ENCODE results near the gene JOSD2. TPM values are rescaled to one million over a fixed set of nuclear protein-coding genes. Genes with fewer than 3 reads are reported as not detected.

Gene JOSD2
- total RNA-seq, 1 experiment from 2014 or later: 27.9 TPM

GRCh38 chr19:50517704-50518075 is 6.7 kb upstream of the JOSD2 start:
- Mint-ChIP-seq H3K9me3 (ENCODE audit: unreplicated experiment) (no peaks in the 10 kb centered on the region), H3K27ac (ENCODE audit: unreplicated experiment) (no peak overlapping the region), H3K36me3 (ENCODE audit: insufficient read depth, unreplicated experiment) (no peaks in the 10 kb centered on the region), H3K27me3 (ENCODE audit: insufficient read depth, unreplicated experiment) (no peaks in the 10 kb centered on the region), H3K4me3 (ENCODE audit: unreplicated experiment) (no peak overlapping the region), H3K4me1 (ENCODE audit: low read depth, unreplicated experiment) (no peaks in the 10 kb centered on the region)
- no peak for DNase-seq
- Histone ChIP-seq H3K4me3 (ENCODE audit: low read depth, low read length) (no peak overlapping the region), H3K9me3 (no peaks in the 10 kb centered on the region), H3K27me3 (replicated peaks; ENCODE audit: control insufficient read depth, insufficient read depth, low read length) (no peaks in the 10 kb centered on the region), H3K36me3 (ENCODE audit: control insufficient read depth, insufficient read depth, low read length) (no peaks in the 10 kb centered on the region), H3K4me1 (no peaks in the 10 kb centered on the region)
- intact Hi-C loops (cut with micrococcal nuclease; ENCODE audit: unreplicated experiment): no loop called here
- no peak for TF ChIP-seq CTCF (IDR thresholded peaks at IDR 0.05; ENCODE audit: insufficient read depth in 1 of 2, low read depth in 1 of 2, low read length in 1 of 2, severe bottlenecking in 1 of 2, unreplicated experiment in 1 of 2)
- BruUV-seq (replicated peaks): no TSS peak
- POLR2A ChIA-PET: no interaction called here
- CTCF ChIA-PET: no interaction called here

GRCh38 chr19:50516964-50517703 is 6.1 kb upstream of the JOSD2 start:
- H3K27me3 Mint-ChIP-seq (ENCODE audit: insufficient read depth, unreplicated experiment): no peaks in the 10 kb centered on the region
- DNase-seq: no peak
- Histone ChIP-seq H3K9me3 (no peaks in the 10 kb centered on the region), H3K36me3 (ENCODE audit: control insufficient read depth, insufficient read depth, low read length) (no peaks in the 10 kb centered on the region), H3K27me3 (replicated peaks; ENCODE audit: control insufficient read depth, insufficient read depth, low read length) (no peaks in the 10 kb centered on the region), H3K4me1 (no peaks in the 10 kb centered on the region), H3K4me3 (ENCODE audit: low read depth, low read length) (no peak overlapping the region)
- no TSS peak for BruUV-seq (replicated peaks)
- H3K27ac Mint-ChIP-seq (ENCODE audit: unreplicated experiment): no peak overlapping the region
- intact Hi-C loops (cut with micrococcal nuclease; ENCODE audit: unreplicated experiment): no loop called here
- ChIA-PET POLR2A (no interaction called here), CTCF (interaction anchor here (0.7 kb wide), 1 partner anchor 33 kb away, joined by 3 read pairs; no protein-coding TSS in a partner anchor)
- H3K4me3 Mint-ChIP-seq (ENCODE audit: unreplicated experiment): peak overlapping the region; percentile 52
- no peaks in the 10 kb centered on the region for H3K9me3 Mint-ChIP-seq (ENCODE audit: unreplicated experiment)
- no peak for TF ChIP-seq CTCF (IDR thresholded peaks at IDR 0.05; ENCODE audit: insufficient read depth in 1 of 2, low read depth in 1 of 2, low read length in 1 of 2, severe bottlenecking in 1 of 2, unreplicated experiment in 1 of 2)
- no peaks in the 10 kb centered on the region for H3K4me1 Mint-ChIP-seq (ENCODE audit: low read depth, unreplicated experiment)
- H3K36me3 Mint-ChIP-seq (ENCODE audit: insufficient read depth, unreplicated experiment): no peaks in the 10 kb centered on the region

DNA sequence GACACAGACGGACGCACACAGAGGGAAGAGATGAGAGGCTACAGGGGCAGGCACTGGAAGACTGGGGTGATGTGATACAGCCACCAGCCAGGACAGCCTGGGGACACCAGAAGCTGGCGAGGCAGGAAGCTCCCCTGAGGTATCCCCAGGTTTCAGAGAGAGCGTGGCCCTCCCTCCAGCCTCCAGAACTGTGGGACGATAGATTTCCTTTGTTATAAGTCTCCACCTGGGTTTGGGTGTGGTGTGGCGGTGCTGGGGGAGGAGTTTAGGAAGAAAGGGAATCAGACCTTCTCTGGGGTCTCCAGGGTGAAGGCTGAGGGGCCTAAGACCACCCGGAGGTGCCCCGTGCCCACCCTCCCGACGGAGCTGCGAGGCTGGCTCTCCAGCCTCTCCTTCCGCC is 5.5 kb upstream of the JOSD2 start:
- BruUV-seq (replicated peaks): no TSS peak
- Histone ChIP-seq H3K9me3 (no peaks in the 10 kb centered on the region), H3K27me3 (replicated peaks; ENCODE audit: control insufficient read depth, insufficient read depth, low read length) (no peaks in the 10 kb centered on the region), H3K4me1 (no peaks in the 10 kb centered on the region), H3K36me3 (ENCODE audit: control insufficient read depth, insufficient read depth, low read length) (no peaks in the 10 kb centered on the region), H3K4me3 (ENCODE audit: low read depth, low read length) (peak overlapping the region; percentile 14; the same call in 1 of the 2 replicates)
- ChIA-PET CTCF (interaction anchor here (0.7 kb wide), 1 partner anchor 32 kb away, joined by 3 read pairs; no protein-coding TSS in a partner anchor), POLR2A (no interaction called here)
- Mint-ChIP-seq H3K27ac (ENCODE audit: unreplicated experiment) (no peak overlapping the region), H3K4me3 (ENCODE audit: unreplicated experiment) (peak overlapping the region; percentile 52), H3K36me3 (ENCODE audit: insufficient read depth, unreplicated experiment) (peaks cover 3% of the 10 kb centered on the region), H3K4me1 (ENCODE audit: low read depth, unreplicated experiment) (no peaks in the 10 kb centered on the region), H3K27me3 (ENCODE audit: insufficient read depth, unreplicated experiment) (no peaks in the 10 kb centered on the region), H3K9me3 (ENCODE audit: unreplicated experiment) (no peaks in the 10 kb centered on the region)
- intact Hi-C loops (cut with micrococcal nuclease; ENCODE audit: unreplicated experiment): no loop called here
- no peak for TF ChIP-seq CTCF (IDR thresholded peaks at IDR 0.05; ENCODE audit: insufficient read depth in 1 of 2, low read depth in 1 of 2, low read length in 1 of 2, severe bottlenecking in 1 of 2, unreplicated experiment in 1 of 2)
- DNase-seq: no peak

All from Caco-2 (cell line).